Neutrophil (primary cell): Measurements from ENCODE around the gene PRKAA2.
"Not testable (repeated sequence)": the region's sequence is repeated elsewhere in the genome, so short reads cannot be mapped to it uniquely, and the experiment has no call there.

ENCODE experiments used
- H3K27ac ChIP-seq: fragments of 200-600 bp; sonication (generic); 2 replicates; pipeline ENCODE4 v1.5.1; 2016; ENCODE audit warnings: mild to moderate bottlenecking, moderate library complexity
- H3K27me3 ChIP-seq: fragments of 200-600 bp; sonication (generic); 2 replicates; pipeline ENCODE4 v1.6.0; 2016; ENCODE audit warnings: mild to moderate bottlenecking
- H3K36me3 ChIP-seq: fragments of 200-600 bp; sonication (generic); 2 replicates; pipeline ENCODE4 v1.5.1; 2017
- H3K4me1 ChIP-seq, 2 experiments: fragments of 200-600 bp in 1 of 2; sonication (generic) in 1 of 2; 1 replicate in 1 of 2; 2 replicates in 1 of 2; pipeline versions ENCODE4 v1.5.1 to v1.6.1; 2013 to 2016; ENCODE audit warnings: low read depth in 1 of 2, low read length in 1 of 2, mild to moderate bottlenecking in 1 of 2, moderate library complexity in 1 of 2; ENCODE audit not compliant: control insufficient read depth in 1 of 2, insufficient read depth in 1 of 2
- H3K4me3 ChIP-seq, 2 experiments: fragments of 200-600 bp in 1 of 2; sonication (generic) in 1 of 2; 1 replicate in 1 of 2; 2 replicates in 1 of 2; pipeline ENCODE4 v1.5.1; 2013 to 2016; ENCODE audit warnings: low read depth in 1 of 2, low read length in 1 of 2, mild to moderate bottlenecking in 1 of 2, moderate library complexity in 1 of 2
- H3K9me3 ChIP-seq: fragments of 200-600 bp; sonication (generic); 2 replicates; pipeline ENCODE4 v1.5.1; 2016
- TF ChIP-seq, protein P1 (sequence below): fragments of 200-600 bp; sonication (generic); IDR thresholded peaks from 2 replicates; pipeline ENCODE4 v1.5.1; 2016; ENCODE audit warnings: antibody characterized with exemption

The PRKAA2 gene

DNA sequence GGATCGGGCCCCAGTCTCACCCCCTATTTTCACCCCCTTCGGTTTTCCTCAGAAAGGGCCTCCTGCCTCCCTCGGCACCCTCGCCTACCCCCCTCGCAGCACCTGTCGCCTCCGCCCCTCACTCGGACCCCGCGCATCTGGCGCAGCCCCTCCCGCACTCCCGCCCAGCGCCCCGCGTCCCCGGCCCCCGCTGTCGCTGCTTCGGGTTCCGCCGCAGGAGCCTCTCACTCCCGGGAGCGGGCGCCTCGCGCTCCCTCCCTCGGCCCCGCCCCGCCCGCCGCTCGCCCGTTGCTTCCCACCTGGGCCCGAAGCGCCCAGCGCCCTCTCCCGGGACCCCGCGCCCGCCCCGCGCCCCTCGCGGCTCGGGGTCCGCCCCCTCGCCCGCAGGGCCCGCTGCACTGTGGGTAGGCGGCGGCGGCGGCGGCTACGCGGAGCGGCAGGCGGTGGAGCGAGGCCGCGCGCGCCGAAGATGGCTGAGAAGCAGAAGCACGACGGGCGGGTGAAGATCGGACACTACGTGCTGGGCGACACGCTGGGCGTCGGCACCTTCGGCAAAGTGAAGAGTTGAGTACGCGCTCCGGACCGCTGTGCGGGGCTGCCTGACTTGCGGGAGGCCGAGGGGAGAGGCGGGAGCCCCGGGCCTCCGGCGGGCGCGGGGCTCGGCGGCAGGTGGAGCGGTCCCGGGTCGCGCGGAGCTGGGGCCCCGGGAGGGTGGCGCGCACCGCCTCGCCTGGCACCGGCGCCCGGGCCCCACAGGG lies at the start of gene PRKAA2:
Gene PRKAA2, plus strand, starts transcription at position 396 of the 758 bp plus-strand sequence. Its CDS starts 74 bp downstream, at position 470.
- no peak within 1 kb of the TSS for H3K27ac ChIP-seq
- TF ChIP-seq, protein P1, sequence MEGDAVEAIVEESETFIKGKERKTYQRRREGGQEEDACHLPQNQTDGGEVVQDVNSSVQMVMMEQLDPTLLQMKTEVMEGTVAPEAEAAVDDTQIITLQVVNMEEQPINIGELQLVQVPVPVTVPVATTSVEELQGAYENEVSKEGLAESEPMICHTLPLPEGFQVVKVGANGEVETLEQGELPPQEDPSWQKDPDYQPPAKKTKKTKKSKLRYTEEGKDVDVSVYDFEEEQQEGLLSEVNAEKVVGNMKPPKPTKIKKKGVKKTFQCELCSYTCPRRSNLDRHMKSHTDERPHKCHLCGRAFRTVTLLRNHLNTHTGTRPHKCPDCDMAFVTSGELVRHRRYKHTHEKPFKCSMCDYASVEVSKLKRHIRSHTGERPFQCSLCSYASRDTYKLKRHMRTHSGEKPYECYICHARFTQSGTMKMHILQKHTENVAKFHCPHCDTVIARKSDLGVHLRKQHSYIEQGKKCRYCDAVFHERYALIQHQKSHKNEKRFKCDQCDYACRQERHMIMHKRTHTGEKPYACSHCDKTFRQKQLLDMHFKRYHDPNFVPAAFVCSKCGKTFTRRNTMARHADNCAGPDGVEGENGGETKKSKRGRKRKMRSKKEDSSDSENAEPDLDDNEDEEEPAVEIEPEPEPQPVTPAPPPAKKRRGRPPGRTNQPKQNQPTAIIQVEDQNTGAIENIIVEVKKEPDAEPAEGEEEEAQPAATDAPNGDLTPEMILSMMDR: no peak
- H3K27me3 ChIP-seq: peaks cover 90% of the 10 kb centered on the region

DNA sequence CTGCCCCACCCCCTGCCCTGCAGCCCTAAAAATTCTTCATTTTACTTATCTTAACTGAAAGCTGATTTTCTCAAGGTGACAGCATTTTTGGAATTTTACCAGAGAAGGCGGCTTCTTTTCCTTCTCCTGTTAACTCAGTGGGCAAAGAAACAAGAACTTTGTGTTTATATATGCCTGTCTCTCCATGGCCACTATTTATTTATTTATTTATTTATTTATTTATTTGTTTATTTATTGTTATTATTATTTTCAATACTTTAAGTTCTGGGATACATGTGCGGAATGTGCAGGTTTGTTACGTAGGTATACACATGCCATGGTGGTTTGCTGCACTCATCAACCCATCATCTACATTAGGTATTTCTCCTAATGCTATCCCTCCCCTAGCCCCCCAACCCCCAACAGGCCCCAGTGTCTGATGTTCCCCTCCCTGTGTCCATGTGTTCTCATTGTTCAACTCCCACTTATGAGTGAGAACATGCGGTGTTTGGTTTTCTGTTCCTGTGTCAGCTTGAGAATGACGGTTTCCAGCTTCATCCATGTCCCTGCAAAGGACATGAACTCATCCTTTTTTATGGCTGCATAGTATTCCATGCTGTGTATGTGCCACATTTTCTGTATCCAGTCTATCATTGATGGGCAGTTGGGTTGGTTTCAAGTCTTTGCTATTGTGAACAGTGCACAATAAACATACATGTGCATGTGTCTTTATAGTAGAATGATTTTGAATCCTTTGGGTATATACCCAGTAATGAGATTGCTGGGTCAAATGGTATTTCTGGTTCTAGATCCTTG lies 49.5 kb upstream of the PRKAA2 start:
- not testable (repeated sequence) for H3K27ac ChIP-seq, H3K4me3 ChIP-seq, H3K36me3 ChIP-seq, H3K9me3 ChIP-seq, H3K4me1 ChIP-seq, H3K27me3 ChIP-seq

More for the DNA sequence above, at the start of gene PRKAA2:
- Histone ChIP-seq H3K9me3 (no peaks in the 10 kb centered on the region), H3K36me3 (no peaks in the 10 kb centered on the region), H3K4me1 (peaks cover 0 to 7% of the 10 kb centered on the region in 2 experiments), H3K4me3 (peak within 1 kb of the TSS in 1 of 2 experiments; percentile 8)

DNA sequence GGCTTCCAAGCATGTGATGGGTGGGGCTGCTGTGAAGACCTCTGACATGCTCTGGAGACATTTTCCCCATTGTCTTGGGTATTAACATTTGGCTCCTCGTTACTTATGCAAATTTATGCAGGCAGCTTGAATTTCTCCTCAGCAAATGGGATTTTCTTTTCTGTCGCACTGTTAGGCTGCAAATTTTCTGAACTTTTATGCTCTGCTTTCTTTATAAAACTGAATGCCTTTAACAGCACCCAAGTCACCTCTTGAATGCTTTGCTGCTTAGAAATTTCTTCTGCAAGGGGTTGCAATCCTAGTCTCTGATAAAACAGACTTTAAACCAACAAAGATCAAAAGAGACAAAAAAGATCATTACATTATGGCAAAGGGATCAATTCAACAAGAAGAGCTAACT lies 35.0 kb upstream of the PRKAA2 start:
- not testable (repeated sequence) for H3K9me3 ChIP-seq, H3K27me3 ChIP-seq, H3K4me3 ChIP-seq, H3K27ac ChIP-seq, H3K36me3 ChIP-seq, H3K4me1 ChIP-seq

DNA sequence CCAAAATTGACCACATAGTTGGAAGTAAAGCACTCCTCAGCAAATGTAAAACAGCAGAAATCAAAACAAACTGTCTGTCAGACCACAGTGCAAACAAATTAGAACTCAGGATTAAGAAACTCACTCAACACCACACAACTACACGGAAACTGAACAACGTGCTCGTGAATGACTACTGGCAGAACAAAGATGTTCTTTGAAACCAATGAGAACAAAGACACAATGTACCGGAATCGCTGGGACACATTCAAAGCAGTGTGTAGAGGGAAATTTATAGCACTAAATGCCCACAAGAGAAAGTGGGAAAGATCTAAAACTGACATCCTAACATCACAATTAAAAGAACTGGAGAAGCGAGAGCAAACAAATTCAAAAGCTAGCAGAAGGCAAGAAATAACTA lies 34.3 kb upstream of the PRKAA2 start:
- H3K4me1 ChIP-seq, H3K27ac ChIP-seq, H3K9me3 ChIP-seq, H3K36me3 ChIP-seq, H3K4me3 ChIP-seq, H3K27me3 ChIP-seq: not testable (repeated sequence)

DNA sequence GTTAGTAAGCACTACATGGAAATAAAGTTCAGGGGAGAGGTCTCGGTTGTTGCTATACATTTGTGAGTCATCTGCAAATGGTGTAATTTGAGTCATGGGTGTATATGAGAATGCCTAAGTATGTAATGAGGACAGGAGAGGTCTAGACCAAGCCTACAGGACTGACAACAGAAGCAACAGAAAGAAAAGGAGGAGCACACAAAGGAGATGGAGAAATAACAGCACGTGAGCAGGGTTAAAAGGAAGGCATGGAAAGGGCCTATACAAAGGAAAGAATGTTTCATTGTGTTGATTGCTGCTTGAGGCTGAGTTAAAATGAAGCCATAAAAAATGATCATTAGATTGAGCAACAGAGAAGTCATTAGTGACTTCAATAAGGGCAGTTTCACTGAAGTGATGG lies 28.0 kb upstream of the PRKAA2 start:
- H3K4me1 ChIP-seq: no peaks in the 10 kb centered on the region
- H3K27me3 ChIP-seq: no peaks in the 10 kb centered on the region
- no peaks in the 10 kb centered on the region for H3K9me3 ChIP-seq
- no peaks in the 10 kb centered on the region for H3K36me3 ChIP-seq
- no peak overlapping the region for H3K27ac ChIP-seq
- no peak overlapping the region for H3K4me3 ChIP-seq
- TF ChIP-seq, protein P1: no peak

DNA sequence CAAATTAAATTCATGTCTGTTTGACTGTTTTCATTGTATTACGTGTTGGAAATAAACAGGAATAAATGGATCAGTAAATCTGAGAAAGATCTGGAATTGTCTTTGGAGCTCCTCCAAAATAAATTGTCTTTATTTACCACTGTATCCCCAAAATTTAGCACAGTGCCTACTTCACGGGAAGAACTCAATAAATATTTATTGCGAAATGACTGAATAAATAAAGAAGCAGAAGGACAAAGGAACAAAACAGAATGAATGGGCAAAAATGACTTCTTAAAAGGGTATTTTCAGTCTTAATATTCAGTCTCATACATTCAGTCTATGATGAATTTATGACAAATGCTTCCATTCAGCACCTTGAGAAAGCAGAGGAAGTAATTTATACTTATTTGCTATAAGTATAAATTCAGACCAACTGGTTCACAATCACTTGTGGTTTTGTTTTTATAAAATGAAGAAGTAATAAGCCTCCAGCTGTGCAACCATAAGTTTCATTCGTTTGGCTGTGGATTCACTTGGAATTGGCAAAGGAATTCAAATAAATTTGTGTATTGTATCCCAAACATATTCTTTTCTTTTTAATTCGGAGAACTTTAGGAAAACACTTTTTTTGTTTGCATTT lies 19.2 kb upstream of the PRKAA2 start:
- Histone ChIP-seq H3K4me1 (no peaks in the 10 kb centered on the region), H3K27me3 (peaks cover 34% of the 10 kb centered on the region), H3K4me3 (no peak overlapping the region), H3K9me3 (no peaks in the 10 kb centered on the region), H3K27ac (no peak overlapping the region), H3K36me3 (no peaks in the 10 kb centered on the region)
- TF ChIP-seq, protein P1: no peak

DNA sequence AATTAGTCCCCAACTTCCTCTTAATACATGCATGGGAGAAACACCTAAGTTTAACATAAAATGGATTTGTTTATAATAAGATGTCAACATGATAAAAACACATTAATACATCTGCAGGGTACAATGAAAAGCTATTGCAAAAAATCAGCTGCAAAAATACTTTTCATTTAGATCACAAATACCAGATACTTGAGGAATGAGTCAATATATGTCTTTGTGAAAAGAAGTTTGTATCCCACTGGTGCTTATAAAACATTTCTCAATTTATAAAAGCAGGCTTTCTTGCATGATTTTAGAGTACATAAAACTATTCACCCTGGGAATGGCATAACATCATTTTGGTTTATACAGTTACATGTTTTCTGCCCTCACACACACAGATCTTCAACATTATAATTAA lies 18.6 kb upstream of the PRKAA2 start:
- Histone ChIP-seq H3K27me3 (peaks cover 34% of the 10 kb centered on the region), H3K9me3 (no peaks in the 10 kb centered on the region), H3K27ac (no peak overlapping the region), H3K4me3 (no peak overlapping the region), H3K36me3 (no peaks in the 10 kb centered on the region), H3K4me1 (no peaks in the 10 kb centered on the region)
- TF ChIP-seq, protein P1: no peak
